SHP77 (cell line): ENCODE measurements around the gene SMC1A.
"Not testable (repeated sequence)": the region's sequence is repeated elsewhere in the genome, so short reads cannot be mapped to it uniquely, and the experiment has no call there.

ENCODE experiments used
- DNase-seq, 2 experiments: peaks; one replicate each; lab custom pipeline; 2025; lab: John Stamatoyannopoulos, UW

SMC1A gene

GRCh38 chrX:53422861-53423306, 430 bp upstream of the SMC1A start, which contains the start of gene RIBC1:
RIBC1 (plus strand) TSS chrX:53422873; CDS start chrX:53426277, 3,404 bp downstream.
- no peak for DNase-seq

- DNase-seq, result peak in 1 of 2 experiments; percentile 50
Observed at GRCh38 chrX:53421772-53422085, 725 bp downstream of the SMC1A start.

GRCh38 chrX:53421125-53421524, 1.3 kb downstream of the SMC1A start:
- no peak for DNase-seq

GRCh38 chrX:53420351-53420750, 2.1 kb downstream of the SMC1A start:
- not testable (repeated sequence) for DNase-seq

- DNase-seq, result no peak
Observed at GRCh38 chrX:53412446-53412845, 10.0 kb downstream of the SMC1A start.

- no peak for DNase-seq
Observed at GRCh38 chrX:53403535-53403934, 18.9 kb downstream of the SMC1A start.

GRCh38 chrX:53398216-53398615, 24.2 kb downstream of the SMC1A start:
- no peak for DNase-seq

GRCh38 chrX:53395605-53396298, 26.7 kb downstream of the SMC1A start:
- no peak for DNase-seq

GRCh38 chrX:53383376-53384076, 38.9 kb downstream of the SMC1A start:
- no peak for DNase-seq

GRCh38 chrX:53379747-53380146, 42.7 kb downstream of the SMC1A start:
- DNase-seq, result no peak

GRCh38 chrX:53379008-53379710, 43.3 kb downstream of the SMC1A start:
- DNase-seq, result no peak

- DNase-seq, result no peak
Observed at GRCh38 chrX:53377464-53377863, 45.0 kb downstream of the SMC1A start.

- no peak for DNase-seq
Observed at GRCh38 chrX:53376888-53377287, 45.6 kb downstream of the SMC1A start.

- no peak for DNase-seq
Observed at GRCh38 chrX:53374923-53375322, 47.5 kb downstream of the SMC1A start.

- no peak for DNase-seq
Observed at GRCh38 chrX:53374222-53374820, 48.1 kb downstream of the SMC1A start.

GRCh38 chrX:53373307-53373706, 49.1 kb downstream of the SMC1A start:
- DNase-seq, result no peak

- DNase-seq, result not testable (repeated sequence)
Observed at GRCh38 chrX:53366454-53366853, 56.0 kb downstream of the SMC1A start.

- DNase-seq, result no peak
Observed at GRCh38 chrX:53362449-53362848, 60.0 kb downstream of the SMC1A start.

GRCh38 chrX:53357799-53358530, 64.5 kb downstream of the SMC1A start:
- DNase-seq, result peak in 1 of 2 experiments; percentile 9

- DNase-seq, result no peak
Observed at GRCh38 chrX:53356186-53356585, 66.3 kb downstream of the SMC1A start.

- DNase-seq, result no peak
Observed at GRCh38 chrX:53354669-53355068, 67.8 kb downstream of the SMC1A start.

GRCh38 chrX:53347948-53348347, 74.5 kb downstream of the SMC1A start:
- DNase-seq, result no peak
